GM12878 (cell line): ENCODE results near the gene VWA8.

ENCODE experiments used
- BCL11A ChIP-seq: IDR thresholded peaks from 2 replicates; pipeline ENCODE4 v1.6.1; 2011; ENCODE audit warnings: low read depth, low read length
- BMI1 ChIP-seq: fragments of 450-650 bp; IDR thresholded peaks from 2 replicates; pipeline ENCODE4 v1.6.1; 2016; ENCODE audit warnings: mild to moderate bottlenecking, moderate library complexity, borderline replicate concordance
- CTCF ChIP-seq, 3 experiments: IDR thresholded peaks in 2 of 3; conservative IDR thresholded peaks in 1 of 3; 2 replicates each; pipeline ENCODE4 v1.5.1; 2011; ENCODE audit warnings: low read depth in 3 of 3, low read length in 3 of 3, mild to moderate bottlenecking in 3 of 3, control low read depth in 2 of 3, moderate library complexity in 2 of 3, inconsistent platforms in 1 of 3, mixed read lengths in 1 of 3; ENCODE audit not compliant: control insufficient read depth in 2 of 3, insufficient read depth in 1 of 3; ENCODE audit errors: extremely low read depth in 1 of 3
- EGR1 ChIP-seq, 2 experiments: IDR thresholded peaks; 1 replicate in 1 of 2; 2 replicates in 1 of 2; pipeline ENCODE4 v1.6.1; 2011 to 2012; ENCODE audit warnings: low read depth in 2 of 2, low read length in 2 of 2, borderline replicate concordance in 1 of 2, mild to moderate bottlenecking in 1 of 2, moderate library complexity in 1 of 2
- KDM1A ChIP-seq: fragments of 200-600 bp; sonication (generic); IDR thresholded peaks from 2 replicates; pipeline ENCODE4 v1.6.1; 2016; ENCODE audit warnings: borderline replicate concordance
- NR2C2 ChIP-seq: IDR thresholded peaks from 2 replicates; pipeline ENCODE4 v1.6.1; 2011; ENCODE audit warnings: borderline replicate concordance, low read depth; ENCODE audit not compliant: control insufficient read depth, insufficient read length
- TBL1XR1 ChIP-seq: IDR thresholded peaks from 2 replicates; pipeline ENCODE4 v1.6.1; 2012; ENCODE audit warnings: low read depth, low read length, improper control_type of control experiment

DNA sequence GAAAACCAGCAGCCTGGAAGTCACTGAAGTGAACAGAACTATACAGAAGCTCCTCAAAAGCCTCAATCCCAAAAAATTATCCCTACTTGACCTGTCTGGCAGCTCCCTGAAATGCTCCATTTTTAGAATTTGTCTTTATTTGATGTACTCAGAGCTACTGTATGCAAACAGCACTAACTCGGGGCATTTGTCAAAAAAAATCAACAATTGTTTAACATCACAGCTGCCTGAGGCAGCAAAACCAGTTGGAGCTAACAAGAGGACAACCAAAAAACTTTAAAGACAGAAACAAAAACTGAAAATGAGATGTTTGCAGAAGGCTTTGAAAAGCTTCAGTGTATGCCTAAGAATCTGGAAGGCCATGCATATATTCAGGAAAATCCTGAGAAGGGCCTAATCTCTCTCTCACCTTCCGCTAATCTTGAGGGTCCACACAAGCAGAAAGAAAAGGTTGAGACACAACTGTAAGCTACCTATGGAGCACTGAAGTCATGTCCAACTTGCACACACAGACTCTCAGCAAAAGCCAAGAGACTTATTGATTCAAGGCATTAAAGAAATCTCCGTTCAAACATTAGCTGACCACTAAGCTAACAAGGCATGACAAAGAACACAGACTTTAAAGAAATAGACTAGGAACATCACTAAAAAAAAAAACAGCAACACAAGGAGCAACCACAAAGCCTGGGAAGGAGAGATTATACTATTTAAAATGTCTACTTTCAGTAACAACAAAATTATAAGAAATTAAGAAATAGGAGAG, 16.1 kb downstream of the VWA8 start:
- TF ChIP-seq CTCF (IDR thresholded peaks at IDR 0.05 in 2 of 3, conservative IDR thresholded peaks at IDR 0.05 in 1 of 3; ENCODE audit: control insufficient read depth in 2 of 3, extremely low read depth in 1 of 3, insufficient read depth in 1 of 3, low read depth in 3 of 3, low read length in 3 of 3) (no peak), EGR1 (IDR thresholded peaks at IDR 0.05; ENCODE audit: borderline replicate concordance in 1 of 2, low read depth in 2 of 2, low read length in 2 of 2) (no peak), KDM1A (no peak), BMI1 (no peak), NR2C2 (no peak), TBL1XR1 (no peak), BCL11A (no peak)
